ENCODE data around the gene FOXI2. TPM values are rescaled to one million over a fixed set of nuclear protein-coding genes. Genes with fewer than 3 reads are reported as not detected.

The FOXI2 gene
- total and polyA plus RNA-seq, 2 donors, result 0.05 to 0.25 TPM

DNA sequence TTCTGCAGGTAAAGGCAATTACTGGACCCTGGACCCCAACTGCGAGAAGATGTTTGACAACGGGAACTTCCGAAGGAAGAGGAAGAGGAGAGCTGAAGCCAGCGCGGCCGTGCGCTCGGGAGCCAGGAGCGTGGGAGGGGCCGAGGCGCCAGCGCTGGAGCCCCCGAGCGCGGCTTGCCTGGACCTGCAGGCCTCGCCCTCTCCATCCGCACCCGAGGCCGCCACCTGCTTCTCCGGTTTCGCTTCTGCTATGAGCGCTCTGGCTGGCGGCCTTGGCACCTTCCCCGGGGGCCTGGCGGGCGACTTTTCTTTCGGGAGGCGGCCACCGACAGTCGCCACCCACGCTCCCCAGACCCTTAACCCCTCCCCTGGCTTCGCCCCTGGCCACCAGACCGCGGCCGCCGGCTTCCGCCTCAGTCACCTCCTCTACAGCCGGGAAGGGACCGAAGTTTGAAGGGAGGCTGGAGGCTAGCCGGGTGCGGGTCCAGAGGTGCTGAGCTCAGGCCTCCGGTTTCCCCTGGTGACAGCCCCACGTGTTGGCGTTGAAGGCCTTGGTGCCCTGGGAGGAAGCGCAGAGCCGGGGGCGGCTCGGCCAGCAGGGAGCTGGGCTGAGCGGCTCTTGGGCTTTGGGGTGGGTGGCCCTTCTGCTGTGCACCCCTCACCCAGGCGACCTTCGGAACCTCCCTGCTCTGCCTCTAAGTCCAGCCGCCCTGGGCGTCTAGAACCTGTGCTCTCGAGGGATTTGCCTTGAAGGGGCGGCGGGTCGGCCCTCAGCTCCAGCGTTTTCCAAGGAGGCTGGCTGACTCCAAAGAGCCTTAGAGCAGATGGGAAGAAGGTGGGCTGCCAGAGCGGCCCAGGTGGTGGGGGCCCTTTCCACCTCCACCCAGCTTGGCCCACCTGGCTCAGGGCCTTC is 1.8 kb downstream of the FOXI2 start:
- Histone ChIP-seq H3K4me3 (ENCODE audit: low read length in 2 of 2) (no peak overlapping the region), H3K36me3 (ENCODE audit: control insufficient read depth in 2 of 2, insufficient read depth in 2 of 2, low read length in 1 of 2) (no peaks in the 10 kb centered on the region), H3K27ac (ENCODE audit: low read depth in 1 of 2, low read length in 1 of 2) (no peak overlapping the region), H3K9me3 (ENCODE audit: control insufficient read depth in 2 of 2, insufficient read depth in 1 of 2, low read length in 1 of 2) (no peaks in the 10 kb centered on the region), H3K4me1 (ENCODE audit: control insufficient read depth in 2 of 2, insufficient read depth in 2 of 2, low read length in 2 of 2) (no peaks in the 10 kb centered on the region), H3K27me3 (ENCODE audit: control insufficient read depth in 2 of 2, insufficient read depth in 1 of 2, low read length in 1 of 2) (peaks cover 50 to 64% of the 10 kb centered on the region in 2 donors)
- DNase-seq (ENCODE audit: low read depth in 6 of 9, low spot score in 9 of 9), result peak in 1 of 9 donors; percentile 6
- 66% methylated on average over 59 of the region's 59 CpGs for WGBS

DNA sequence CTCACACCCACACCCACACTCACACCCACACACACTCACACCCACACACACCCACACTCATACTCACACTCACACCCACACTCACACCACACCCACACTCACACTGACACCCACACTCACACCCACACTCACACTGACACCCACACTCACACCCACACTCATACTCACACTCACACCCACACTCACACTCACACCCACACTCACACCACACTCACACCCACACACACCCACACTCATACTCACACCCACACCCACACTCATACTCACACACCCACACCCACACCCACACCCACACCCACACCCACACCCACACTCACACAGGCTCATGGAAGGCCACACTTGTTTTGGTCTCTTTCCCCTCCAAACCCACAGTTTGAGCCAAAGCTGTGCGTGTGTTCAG is 2.9 kb downstream of the FOXI2 start:
- Histone ChIP-seq H3K9me3 (ENCODE audit: control insufficient read depth in 2 of 2, insufficient read depth in 1 of 2, low read length in 1 of 2) (no peaks in the 10 kb centered on the region), H3K4me3 (ENCODE audit: low read length in 2 of 2) (no peak overlapping the region), H3K4me1 (ENCODE audit: control insufficient read depth in 2 of 2, insufficient read depth in 2 of 2, low read length in 2 of 2) (no peaks in the 10 kb centered on the region), H3K27me3 (ENCODE audit: control insufficient read depth in 2 of 2, insufficient read depth in 1 of 2, low read length in 1 of 2) (peaks cover 41 to 55% of the 10 kb centered on the region in 2 donors), H3K36me3 (ENCODE audit: control insufficient read depth in 2 of 2, insufficient read depth in 2 of 2, low read length in 1 of 2) (no peaks in the 10 kb centered on the region), H3K27ac (ENCODE audit: low read depth in 1 of 2, low read length in 1 of 2) (no peak overlapping the region)
- no peak for DNase-seq (ENCODE audit: low read depth in 6 of 9, low spot score in 9 of 9)
- WGBS, result 98% methylated on average over 1 of the region's 1 CpG

DNA sequence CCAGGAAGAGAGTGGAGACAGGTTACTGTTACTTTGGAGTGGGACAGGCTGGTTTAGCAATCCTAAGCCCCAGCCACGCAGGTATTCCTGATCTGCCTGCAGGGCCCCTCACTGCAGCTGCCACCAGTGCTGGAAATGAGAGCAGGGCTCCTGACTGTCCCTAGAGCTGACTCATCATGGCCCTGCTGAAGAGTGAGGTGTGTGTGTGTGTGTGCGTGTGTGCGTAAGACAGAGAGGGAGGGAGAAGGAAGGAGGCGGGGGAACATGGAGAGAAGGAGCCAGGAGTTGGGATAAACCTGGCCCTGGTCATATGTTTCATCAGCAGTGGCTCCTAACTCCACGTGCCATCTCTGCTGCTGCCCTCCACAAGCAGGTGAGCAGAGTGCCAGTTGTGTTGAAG is 3.6 kb downstream of the FOXI2 start:
- WGBS, result 92% methylated on average over 5 of the region's 5 CpGs

DNA sequence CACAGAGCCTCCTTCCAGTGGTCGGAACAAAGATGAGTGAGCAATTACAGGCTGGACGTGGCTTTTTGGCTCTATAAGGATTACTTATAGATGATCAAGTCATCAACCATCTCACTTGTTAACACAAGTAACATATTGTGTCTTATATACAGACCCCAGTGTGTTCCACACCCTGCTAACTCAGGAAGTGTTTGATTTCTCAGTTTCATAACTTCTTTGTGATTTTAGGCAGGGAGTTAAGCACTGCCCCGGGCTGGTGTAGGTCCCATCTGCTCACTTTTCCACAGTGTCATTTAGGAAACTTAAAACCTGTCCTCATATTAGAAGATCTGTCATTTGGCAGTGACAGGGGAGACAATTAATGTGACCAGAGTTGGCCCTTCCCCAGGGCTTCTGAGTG is 6.2 kb downstream of the FOXI2 start:
- 89% methylated on average over 3 of the region's 3 CpGs for WGBS
- no peaks in the 10 kb centered on the region for H3K4me1 ChIP-seq (ENCODE audit: control insufficient read depth in 2 of 2, insufficient read depth in 2 of 2, low read length in 2 of 2)
- H3K36me3 ChIP-seq (ENCODE audit: control insufficient read depth in 2 of 2, insufficient read depth in 2 of 2, low read length in 1 of 2), result no peaks in the 10 kb centered on the region
- DNase-seq (ENCODE audit: low read depth in 6 of 9, low spot score in 9 of 9), result no peak
- H3K27ac ChIP-seq (ENCODE audit: low read depth in 1 of 2, low read length in 1 of 2), result no peak overlapping the region
- no peak overlapping the region for H3K4me3 ChIP-seq (ENCODE audit: low read length in 2 of 2)
- H3K27me3 ChIP-seq (ENCODE audit: control insufficient read depth in 2 of 2, insufficient read depth in 1 of 2, low read length in 1 of 2), result peaks cover 8 to 23% of the 10 kb centered on the region in 2 donors
- no peaks in the 10 kb centered on the region for H3K9me3 ChIP-seq (ENCODE audit: control insufficient read depth in 2 of 2, insufficient read depth in 1 of 2, low read length in 1 of 2)

More for the DNA sequence above, 3.6 kb downstream of the FOXI2 start:
- no peaks in the 10 kb centered on the region for H3K36me3 ChIP-seq (ENCODE audit: control insufficient read depth in 2 of 2, insufficient read depth in 2 of 2, low read length in 1 of 2)
- H3K27ac ChIP-seq (ENCODE audit: low read depth in 1 of 2, low read length in 1 of 2), result no peak overlapping the region
- H3K4me3 ChIP-seq (ENCODE audit: low read length in 2 of 2), result no peak overlapping the region
- H3K4me1 ChIP-seq (ENCODE audit: control insufficient read depth in 2 of 2, insufficient read depth in 2 of 2, low read length in 2 of 2), result no peaks in the 10 kb centered on the region
- H3K9me3 ChIP-seq (ENCODE audit: control insufficient read depth in 2 of 2, insufficient read depth in 1 of 2, low read length in 1 of 2), result no peaks in the 10 kb centered on the region
- H3K27me3 ChIP-seq (ENCODE audit: control insufficient read depth in 2 of 2, insufficient read depth in 1 of 2, low read length in 1 of 2), result peaks cover 34 to 48% of the 10 kb centered on the region in 2 donors
- DNase-seq (ENCODE audit: low read depth in 6 of 9, low spot score in 9 of 9), result no peak

DNA sequence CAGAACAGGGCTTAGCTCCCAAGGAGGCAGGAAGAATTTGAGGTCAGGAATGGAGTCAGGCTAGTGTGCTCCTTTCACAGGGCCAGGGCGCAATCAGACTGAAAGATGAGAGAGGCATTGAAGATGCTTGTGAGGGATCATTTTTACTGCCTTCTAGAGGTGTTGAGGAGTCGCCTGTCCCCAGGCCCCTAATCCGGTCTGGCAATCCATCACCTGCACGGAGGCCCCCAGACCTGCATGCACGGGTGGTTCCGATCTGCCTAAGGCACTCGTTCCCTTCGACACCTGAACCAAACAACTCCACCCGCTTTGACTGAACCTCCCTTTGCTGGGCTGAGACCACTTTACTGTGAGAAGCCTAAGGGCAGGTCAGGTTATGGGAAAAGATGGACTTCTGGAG is 8.0 kb downstream of the FOXI2 start:
- H3K9me3 ChIP-seq (ENCODE audit: control insufficient read depth in 2 of 2, insufficient read depth in 1 of 2, low read length in 1 of 2), result no peaks in the 10 kb centered on the region
- no peaks in the 10 kb centered on the region for H3K36me3 ChIP-seq (ENCODE audit: control insufficient read depth in 2 of 2, insufficient read depth in 2 of 2, low read length in 1 of 2)
- H3K4me3 ChIP-seq (ENCODE audit: low read length in 2 of 2), result no peak overlapping the region
- DNase-seq (ENCODE audit: low read depth in 6 of 9, low spot score in 9 of 9), result no peak
- peaks cover 0 to 9% of the 10 kb centered on the region in 2 donors for H3K27me3 ChIP-seq (ENCODE audit: control insufficient read depth in 2 of 2, insufficient read depth in 1 of 2, low read length in 1 of 2)
- 95% methylated on average over 9 of the region's 9 CpGs for WGBS
- H3K4me1 ChIP-seq (ENCODE audit: control insufficient read depth in 2 of 2, insufficient read depth in 2 of 2, low read length in 2 of 2), result no peaks in the 10 kb centered on the region
- H3K27ac ChIP-seq (ENCODE audit: low read depth in 1 of 2, low read length in 1 of 2), result no peak overlapping the region

DNA sequence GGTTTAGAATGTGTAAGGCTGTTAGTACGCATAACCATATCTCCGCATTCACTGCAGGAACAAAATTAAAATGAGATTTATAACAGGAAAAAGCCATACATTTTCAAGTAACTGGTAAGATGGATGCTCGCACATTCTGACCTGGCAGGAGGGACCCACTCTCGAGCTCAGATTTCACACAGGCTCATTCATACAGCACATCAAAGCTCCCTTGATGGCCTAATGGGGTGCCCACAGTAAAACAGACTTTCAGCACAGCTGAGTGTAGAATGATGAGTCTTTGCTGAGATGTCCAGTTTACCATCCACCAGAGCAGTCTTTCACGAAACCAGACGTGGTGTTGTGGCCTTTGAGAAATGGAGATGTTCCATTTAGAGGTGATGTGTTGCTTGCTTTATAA is 8.9 kb downstream of the FOXI2 start:
- Histone ChIP-seq H3K27me3 (ENCODE audit: control insufficient read depth in 2 of 2, insufficient read depth in 1 of 2, low read length in 1 of 2) (peaks cover 0 to 3% of the 10 kb centered on the region in 2 donors), H3K9me3 (ENCODE audit: control insufficient read depth in 2 of 2, insufficient read depth in 1 of 2, low read length in 1 of 2) (no peaks in the 10 kb centered on the region), H3K4me3 (ENCODE audit: low read length in 2 of 2) (no peak overlapping the region), H3K4me1 (ENCODE audit: control insufficient read depth in 2 of 2, insufficient read depth in 2 of 2, low read length in 2 of 2) (no peaks in the 10 kb centered on the region), H3K27ac (ENCODE audit: low read depth in 1 of 2, low read length in 1 of 2) (no peak overlapping the region), H3K36me3 (ENCODE audit: control insufficient read depth in 2 of 2, insufficient read depth in 2 of 2, low read length in 1 of 2) (no peaks in the 10 kb centered on the region)
- WGBS, result 93% methylated on average over 6 of the region's 6 CpGs
- DNase-seq (ENCODE audit: low read depth in 6 of 9, low spot score in 9 of 9), result no peak

DNA sequence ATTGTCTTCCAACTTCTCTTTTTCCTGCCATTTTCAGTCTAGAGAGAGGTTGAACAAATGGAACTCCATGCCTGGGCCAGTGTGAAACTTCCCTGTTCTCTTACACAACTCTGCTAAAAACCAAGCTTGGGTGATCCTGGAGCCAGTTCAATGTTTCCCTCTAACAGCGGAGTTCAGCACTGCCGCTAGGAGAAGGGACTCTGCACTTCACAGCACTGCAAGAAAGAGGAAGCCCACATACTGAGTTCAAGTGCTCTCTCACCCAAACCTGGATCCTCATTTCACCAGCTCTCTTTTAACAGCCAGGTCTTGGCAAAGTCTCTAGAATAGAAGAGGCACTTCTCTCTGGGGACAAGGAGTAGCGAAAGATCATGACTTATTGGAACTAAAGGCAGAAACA is 18.8 kb downstream of the FOXI2 start:
- Histone ChIP-seq H3K36me3 (ENCODE audit: control insufficient read depth in 2 of 2, insufficient read depth in 2 of 2, low read length in 1 of 2) (no peaks in the 10 kb centered on the region), H3K9me3 (ENCODE audit: control insufficient read depth in 2 of 2, insufficient read depth in 1 of 2, low read length in 1 of 2) (no peaks in the 10 kb centered on the region), H3K27me3 (ENCODE audit: control insufficient read depth in 2 of 2, insufficient read depth in 1 of 2, low read length in 1 of 2) (peaks cover 0 to 2% of the 10 kb centered on the region in 2 donors), H3K4me3 (ENCODE audit: low read length in 2 of 2) (no peak overlapping the region), H3K4me1 (ENCODE audit: control insufficient read depth in 2 of 2, insufficient read depth in 2 of 2, low read length in 2 of 2) (no peaks in the 10 kb centered on the region), H3K27ac (ENCODE audit: low read depth in 1 of 2, low read length in 1 of 2) (no peak overlapping the region)
- no peak for DNase-seq (ENCODE audit: low read depth in 6 of 9, low spot score in 9 of 9)
- 41% methylated on average over 3 of the region's 3 CpGs for WGBS

DNA sequence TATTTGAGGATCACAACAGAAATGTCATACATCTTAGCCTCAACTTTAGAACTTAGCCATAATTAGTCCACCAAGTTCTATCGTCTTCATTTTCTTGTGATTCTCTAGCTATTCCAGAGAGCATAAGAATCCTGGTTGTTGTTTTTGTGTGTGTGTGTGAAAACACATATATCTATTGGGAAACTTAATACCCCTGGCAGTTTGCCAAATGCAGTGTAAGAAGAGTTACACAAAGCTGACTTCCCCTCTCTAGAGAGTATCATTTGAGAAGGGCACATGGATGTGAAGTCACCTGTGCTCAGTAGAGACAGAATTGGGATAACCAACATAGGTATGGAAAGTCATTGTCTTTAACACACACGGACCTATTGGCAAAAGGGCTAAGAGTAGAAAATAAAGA is 19.3 kb downstream of the FOXI2 start:
- no peaks in the 10 kb centered on the region for H3K4me1 ChIP-seq (ENCODE audit: control insufficient read depth in 2 of 2, insufficient read depth in 2 of 2, low read length in 2 of 2)
- no peak for DNase-seq (ENCODE audit: low read depth in 6 of 9, low spot score in 9 of 9)
- H3K4me3 ChIP-seq (ENCODE audit: low read length in 2 of 2), result no peak overlapping the region
- no peak overlapping the region for H3K27ac ChIP-seq (ENCODE audit: low read depth in 1 of 2, low read length in 1 of 2)
- H3K9me3 ChIP-seq (ENCODE audit: control insufficient read depth in 2 of 2, insufficient read depth in 1 of 2, low read length in 1 of 2), result no peaks in the 10 kb centered on the region
- 91% methylated on average over 2 of the region's 2 CpGs for WGBS
- peaks cover 0 to 2% of the 10 kb centered on the region in 2 donors for H3K27me3 ChIP-seq (ENCODE audit: control insufficient read depth in 2 of 2, insufficient read depth in 1 of 2, low read length in 1 of 2)
- no peaks in the 10 kb centered on the region for H3K36me3 ChIP-seq (ENCODE audit: control insufficient read depth in 2 of 2, insufficient read depth in 2 of 2, low read length in 1 of 2)

DNA sequence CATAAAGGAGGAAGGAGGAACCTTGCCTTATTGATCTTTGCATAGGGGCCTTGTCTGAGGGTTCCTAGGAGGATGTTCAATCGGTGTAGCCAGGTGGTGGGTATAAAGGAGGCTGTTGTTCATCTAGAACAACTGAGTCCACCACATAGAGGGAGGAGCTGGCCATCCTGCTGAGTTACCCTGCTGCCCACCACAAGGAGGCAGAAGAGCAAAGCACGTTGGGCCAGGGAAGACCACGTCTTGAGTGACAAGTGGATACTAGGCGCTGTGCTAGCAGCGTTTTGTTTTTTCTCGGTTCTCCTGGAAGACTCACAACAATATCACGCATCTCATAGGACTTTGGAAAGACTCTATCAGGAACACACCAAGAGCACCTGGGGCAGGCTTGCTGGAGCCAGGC is 20.0 kb downstream of the FOXI2 start:
- 94% methylated on average over 7 of the region's 7 CpGs for WGBS
- H3K27ac ChIP-seq (ENCODE audit: low read depth in 1 of 2, low read length in 1 of 2), result no peak overlapping the region
- H3K36me3 ChIP-seq (ENCODE audit: control insufficient read depth in 2 of 2, insufficient read depth in 2 of 2, low read length in 1 of 2), result no peaks in the 10 kb centered on the region
- no peaks in the 10 kb centered on the region for H3K4me1 ChIP-seq (ENCODE audit: control insufficient read depth in 2 of 2, insufficient read depth in 2 of 2, low read length in 2 of 2)
- H3K9me3 ChIP-seq (ENCODE audit: control insufficient read depth in 2 of 2, insufficient read depth in 1 of 2, low read length in 1 of 2), result no peaks in the 10 kb centered on the region
- H3K4me3 ChIP-seq (ENCODE audit: low read length in 2 of 2), result no peak overlapping the region
- no peak for DNase-seq (ENCODE audit: low read depth in 6 of 9, low spot score in 9 of 9)
- peaks cover 0 to 2% of the 10 kb centered on the region in 2 donors for H3K27me3 ChIP-seq (ENCODE audit: control insufficient read depth in 2 of 2, insufficient read depth in 1 of 2, low read length in 1 of 2)
